Smooth muscle cell (in vitro differentiated cells): ENCODE results near the gene DCST2. TPM values are rescaled to one million over a fixed set of nuclear protein-coding genes. Genes with fewer than 3 reads are reported as not detected.

Experiments used
- DNase-seq: peaks from one replicate; lab custom pipeline; 2025; ENCODE audit not compliant: unreplicated experiment; lab: John Stamatoyannopoulos, UW
- H2AFZ ChIP-seq: fragments of 200-600 bp; sonication (generic); 2 replicates; pipeline ENCODE4 v1.6.0; 2016; ENCODE audit warnings: antibody characterized with exemption, low read depth, mild to moderate bottlenecking
- H3F3A ChIP-seq: fragments of 200-600 bp; sonication (generic); 2 replicates; pipeline ENCODE4 v1.6.0; 2017; ENCODE audit warnings: antibody characterized with exemption, low read depth
- H3K27ac ChIP-seq: fragments of 200-600 bp; sonication (generic); 2 replicates; pipeline ENCODE4 v1.5.1; 2016; ENCODE audit warnings: low read depth, mild to moderate bottlenecking
- H3K27me3 ChIP-seq: fragments of 200-600 bp; sonication (generic); 2 replicates; pipeline ENCODE4 v1.6.1; 2016; ENCODE audit warnings: low read depth, mild to moderate bottlenecking
- H3K36me3 ChIP-seq: fragments of 200-600 bp; sonication (generic); 2 replicates; pipeline ENCODE4 v1.5.1; 2016; ENCODE audit warnings: low read depth
- H3K4me1 ChIP-seq: fragments of 200-600 bp; sonication (generic); 2 replicates; pipeline ENCODE4 v1.5.1; 2016; ENCODE audit warnings: low read depth
- H3K4me2 ChIP-seq: fragments of 200-600 bp; sonication (generic); 2 replicates; pipeline ENCODE4 v1.6.0; 2016; ENCODE audit warnings: mild to moderate bottlenecking
- H3K4me3 ChIP-seq: fragments of 200-600 bp; sonication (generic); 2 replicates; pipeline ENCODE4 v1.5.1; 2016; ENCODE audit warnings: mild to moderate bottlenecking
- H3K79me2 ChIP-seq: fragments of 200-600 bp; sonication (generic); 2 replicates; pipeline ENCODE4 v1.6.0; 2016; ENCODE audit warnings: low read depth, mild to moderate bottlenecking
- H3K9ac ChIP-seq: fragments of 200-600 bp; sonication (generic); 2 replicates; pipeline ENCODE4 v1.6.0; 2016; ENCODE audit warnings: low read depth
- H3K9me3 ChIP-seq: fragments of 200-600 bp; sonication (generic); replicated peaks from 2 replicates; pipeline ENCODE4 v1.5.1; 2016; ENCODE audit warnings: low read depth
- H4K20me1 ChIP-seq: fragments of 200-600 bp; sonication (generic); 2 replicates; pipeline ENCODE4 v1.6.0; 2016; ENCODE audit warnings: low read depth
- WGBS: methylation state at CpG from one replicate; pipeline ENCODE4 v1.1.7; 2016; ENCODE audit warnings: low lambda C conversion rate; 5-methylcytosine and 5-hydroxymethylcytosine counted together
- polyA plus RNA-seq: library from polyadenylated mRNA; unstranded; fragments of >200 nt; fragmentation: Nextera tagmentation; extraction: Ambion mirVana; gene quantifications from 2 replicates; pipeline ENCODE4 v1.2.1, GENCODE V29; 2016
- total RNA-seq: library from RNA; depleted of rRNA; stranded (reverse); fragments of >200 nt; gene quantifications from 2 replicates; pipeline ENCODE4 v1.2.3, GENCODE V29; 2014
- TF ChIP-seq, protein P1 (sequence below): fragments of 200-600 bp; sonication (generic); IDR thresholded peaks from 2 replicates; pipeline ENCODE4 v1.5.1; 2017; ENCODE audit warnings: borderline replicate concordance, mild to moderate bottlenecking, antibody characterized with exemption; ENCODE audit not compliant: insufficient read depth, poor library complexity, severe bottlenecking

The DCST2 gene
- total and polyA plus RNA-seq, 2 experiments from 2014 or later = 1.3 TPM; not detected in 1

DNA sequence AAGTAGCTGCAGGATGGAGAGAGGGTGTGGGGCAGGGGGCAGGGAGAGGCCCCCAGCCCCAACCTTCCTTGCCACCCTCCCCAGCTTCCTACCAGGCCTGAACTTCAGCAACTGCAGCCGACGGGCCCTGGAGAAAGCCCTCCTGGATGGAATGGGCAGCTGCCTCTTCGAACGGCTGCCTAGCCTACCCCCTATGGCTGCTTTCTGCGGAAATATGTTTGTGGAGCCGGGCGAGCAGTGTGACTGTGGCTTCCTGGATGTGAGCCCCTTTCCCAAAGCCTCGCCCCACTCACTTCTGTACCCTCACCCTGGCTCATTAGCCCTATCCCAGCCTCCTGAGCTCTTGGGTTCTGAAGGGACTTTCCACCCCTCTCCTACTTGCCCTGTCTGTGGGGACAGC, 23.5 kb upstream of the DCST2 start:
- WGBS = 94% methylated on average over 8 of the region's 8 CpGs
- Histone ChIP-seq H3K27me3 (peaks cover 4% of the 10 kb centered on the region), H3K9me3 (no peaks in the 10 kb centered on the region), H3K9ac (no peak overlapping the region), H3K36me3 (no peaks in the 10 kb centered on the region), H2AFZ (no peak overlapping the region), H3K4me1 (peaks cover 8% of the 10 kb centered on the region), H3K79me2 (no peaks in the 10 kb centered on the region), H3K4me3 (no peak overlapping the region), H3K27ac (no peak overlapping the region), H3F3A (no peaks in the 10 kb centered on the region), H4K20me1 (no peaks in the 10 kb centered on the region), H3K4me2 (no peak overlapping the region)
- DNase-seq = no peak
- TF ChIP-seq, protein P1, sequence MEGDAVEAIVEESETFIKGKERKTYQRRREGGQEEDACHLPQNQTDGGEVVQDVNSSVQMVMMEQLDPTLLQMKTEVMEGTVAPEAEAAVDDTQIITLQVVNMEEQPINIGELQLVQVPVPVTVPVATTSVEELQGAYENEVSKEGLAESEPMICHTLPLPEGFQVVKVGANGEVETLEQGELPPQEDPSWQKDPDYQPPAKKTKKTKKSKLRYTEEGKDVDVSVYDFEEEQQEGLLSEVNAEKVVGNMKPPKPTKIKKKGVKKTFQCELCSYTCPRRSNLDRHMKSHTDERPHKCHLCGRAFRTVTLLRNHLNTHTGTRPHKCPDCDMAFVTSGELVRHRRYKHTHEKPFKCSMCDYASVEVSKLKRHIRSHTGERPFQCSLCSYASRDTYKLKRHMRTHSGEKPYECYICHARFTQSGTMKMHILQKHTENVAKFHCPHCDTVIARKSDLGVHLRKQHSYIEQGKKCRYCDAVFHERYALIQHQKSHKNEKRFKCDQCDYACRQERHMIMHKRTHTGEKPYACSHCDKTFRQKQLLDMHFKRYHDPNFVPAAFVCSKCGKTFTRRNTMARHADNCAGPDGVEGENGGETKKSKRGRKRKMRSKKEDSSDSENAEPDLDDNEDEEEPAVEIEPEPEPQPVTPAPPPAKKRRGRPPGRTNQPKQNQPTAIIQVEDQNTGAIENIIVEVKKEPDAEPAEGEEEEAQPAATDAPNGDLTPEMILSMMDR = no peak

DNA sequence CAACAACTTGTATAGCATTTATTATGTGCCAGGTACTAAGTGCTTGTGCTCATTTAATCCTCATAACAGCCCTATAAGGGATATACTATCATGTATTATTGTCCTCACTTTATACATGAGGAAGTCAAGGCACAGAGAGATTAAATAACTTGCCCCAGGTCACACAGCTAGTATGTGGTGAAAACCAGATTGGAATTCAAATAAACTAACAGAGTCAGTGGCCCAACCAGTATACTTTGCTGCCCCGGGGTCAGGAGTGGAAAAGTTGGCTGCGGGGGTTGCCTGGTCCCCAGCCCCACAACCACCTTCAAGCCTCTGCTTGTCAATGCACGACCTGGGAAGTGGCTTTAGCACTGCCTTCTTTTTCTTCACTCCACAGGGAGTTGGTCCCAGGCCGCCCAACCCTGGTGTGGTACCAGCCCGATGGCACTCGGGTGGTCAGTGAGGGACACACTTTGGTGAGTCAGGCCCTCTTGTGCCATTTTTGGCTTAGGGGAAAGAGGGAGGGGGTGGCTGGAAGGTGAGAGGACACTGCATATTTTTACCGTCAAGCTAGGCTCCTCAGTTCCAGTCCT, 20.0 kb upstream of the DCST2 start:
- no peaks in the 10 kb centered on the region for H3K36me3 ChIP-seq
- 77% methylated on average over 7 of the region's 7 CpGs for WGBS

DNA sequence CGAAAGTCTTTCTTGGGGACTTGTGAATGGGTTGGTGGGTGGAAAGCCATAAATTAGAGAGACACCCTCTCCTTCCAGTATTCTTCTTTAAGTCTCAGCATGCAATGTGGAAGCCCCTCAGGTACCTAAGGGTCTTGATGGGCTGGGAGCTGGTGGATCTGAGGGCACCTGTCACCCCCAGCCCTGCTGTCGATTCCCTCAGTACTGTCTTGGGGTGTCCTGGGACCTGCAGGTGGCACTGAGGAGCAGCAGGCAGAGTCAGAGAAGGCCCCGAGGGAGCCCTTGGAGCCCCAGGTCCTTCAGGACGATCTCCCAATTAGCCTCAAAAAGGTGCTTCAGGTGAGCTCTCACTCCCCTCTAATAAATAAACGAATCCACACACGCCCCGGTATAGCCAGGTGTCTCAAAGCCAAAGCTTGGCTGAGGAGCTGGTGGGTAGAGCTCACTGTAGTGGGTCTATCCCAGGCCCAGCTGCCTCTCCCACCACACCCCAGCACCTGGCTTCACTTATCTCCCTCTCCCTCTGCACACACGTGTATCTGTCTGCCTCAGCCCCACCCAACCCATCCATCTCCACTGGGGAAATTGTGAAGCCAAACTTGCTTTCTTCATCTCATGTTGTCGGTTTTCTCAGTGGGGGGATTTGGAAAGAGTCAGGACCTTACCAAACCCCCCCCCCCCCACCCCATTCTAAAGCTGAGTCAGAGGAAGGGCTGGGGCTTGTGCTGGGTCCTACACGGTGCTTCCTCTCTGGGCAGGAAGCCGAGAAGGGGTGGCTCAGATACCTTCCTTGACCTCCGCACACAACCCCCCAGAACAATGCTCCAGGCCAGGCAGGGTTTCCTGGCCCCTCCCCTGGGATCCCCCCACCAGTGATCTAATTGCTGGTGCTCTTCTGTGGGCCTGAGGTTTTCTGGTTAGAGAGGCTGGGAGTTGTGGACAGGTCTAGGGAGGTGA, 19.1 kb upstream of the DCST2 start:
- TF ChIP-seq, protein P1 = no peak
- Histone ChIP-seq H4K20me1 (no peaks in the 10 kb centered on the region), H3K4me2 (peak overlapping the region; percentile 90), H3K36me3 (no peaks in the 10 kb centered on the region), H3F3A (peaks cover 9% of the 10 kb centered on the region), H3K4me1 (peaks cover 21% of the 10 kb centered on the region), H3K79me2 (no peaks in the 10 kb centered on the region), H3K9ac (no peak overlapping the region), H3K27ac (no peak overlapping the region), H3K27me3 (peaks cover 5% of the 10 kb centered on the region), H3K9me3 (no peaks in the 10 kb centered on the region), H2AFZ (no peak overlapping the region), H3K4me3 (peak overlapping the region; percentile 85)
- no peak for DNase-seq
- 84% methylated on average over 12 of the region's 12 CpGs for WGBS

More for the DNA sequence above, 20.0 kb upstream of the DCST2 start:
- H3K4me3 ChIP-seq = no peak overlapping the region
- H3K27ac ChIP-seq = no peak overlapping the region
- H2AFZ ChIP-seq = no peak overlapping the region
- no peak for DNase-seq
- no peak overlapping the region for H3K4me2 ChIP-seq
- peaks cover 9% of the 10 kb centered on the region for H3F3A ChIP-seq
- H3K9ac ChIP-seq = no peak overlapping the region
- H3K9me3 ChIP-seq = no peaks in the 10 kb centered on the region
- H3K4me1 ChIP-seq = peaks cover 21% of the 10 kb centered on the region
- no peaks in the 10 kb centered on the region for H3K79me2 ChIP-seq
- peaks cover 5% of the 10 kb centered on the region for H3K27me3 ChIP-seq
- TF ChIP-seq, protein P1 = no peak
- no peaks in the 10 kb centered on the region for H4K20me1 ChIP-seq
